ENCODE measurements around the gene CCDC187. TPM values are rescaled to one million over a fixed set of nuclear protein-coding genes. Genes with fewer than 3 reads are reported as not detected.
A peak's percentile ranks its signal among the peaks of the same experiment; 100 is the strongest.

CCDC187 gene
- total and polyA plus RNA-seq, 2 of the 13 experiments (the other 11 are each of a cell fraction or from before 2014, with no cell fraction given) = 0.03 to 0.13 TPM

DNA sequence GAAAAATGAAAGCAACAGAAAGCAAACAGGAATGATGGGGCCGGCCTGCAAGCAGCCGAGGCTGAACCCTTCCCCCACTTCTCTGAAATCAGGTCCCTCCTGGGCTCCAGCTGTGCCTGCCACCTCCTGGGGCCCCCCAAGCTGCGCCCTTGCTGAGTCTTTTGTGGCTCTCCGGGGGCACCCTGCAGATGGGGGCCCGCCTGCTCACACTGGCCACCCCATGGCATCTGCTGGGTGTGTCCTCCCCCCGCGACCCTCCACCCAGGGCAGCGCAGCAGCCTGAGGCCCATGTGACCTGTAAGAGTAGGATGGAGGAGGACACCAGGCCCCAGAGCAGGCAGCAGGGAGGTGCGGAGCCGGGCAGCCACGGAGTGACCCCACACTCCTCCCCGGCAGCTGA lies 29.2 kb upstream of the CCDC187 start:
- FAIRE-seq (no peak), ATAC-seq (no peak), DNase-seq (ENCODE audit: low spot score) (no peak)
- BruUV-seq (replicated peaks) = no TSS peak
- Histone ChIP-seq H2AFZ (ENCODE audit: low read length) (no peak overlapping the region), H3K9me3 (ENCODE audit: low read length) (no peaks in the 10 kb centered on the region), H4K20me1 (ENCODE audit: insufficient read depth, low read length) (no peaks in the 10 kb centered on the region), H3K4me2 (ENCODE audit: low read depth, low read length) (no peak overlapping the region), H3K4me3 (replicated peaks in 1 of 3; ENCODE audit: insufficient read depth in 1 of 3, low read depth in 2 of 3, low read length in 3 of 3) (no peak overlapping the region), H3K36me3 (replicated peaks in 1 of 2; ENCODE audit: control insufficient read depth in 1 of 2, insufficient read depth in 2 of 2, low read length in 2 of 2) (no peaks in the 10 kb centered on the region), H3K9ac (ENCODE audit: insufficient read depth, low read depth, low read length) (no peak overlapping the region), H3K4me1 (ENCODE audit: insufficient read depth, low read length) (peaks cover 31% of the 10 kb centered on the region), H3K27me3 (ENCODE audit: control insufficient read depth in 1 of 2, insufficient read depth in 2 of 2, low read length in 2 of 2) (peaks cover 17 to 52% of the 10 kb centered on the region in 2 experiments; a peak in 4 of 5 replicates), H3K79me2 (ENCODE audit: insufficient read depth, low read length) (no peaks in the 10 kb centered on the region), H3K27ac (ENCODE audit: extremely low read length, insufficient read depth, low read length) (no peak overlapping the region)
- TF ChIP-seq, protein P1, sequence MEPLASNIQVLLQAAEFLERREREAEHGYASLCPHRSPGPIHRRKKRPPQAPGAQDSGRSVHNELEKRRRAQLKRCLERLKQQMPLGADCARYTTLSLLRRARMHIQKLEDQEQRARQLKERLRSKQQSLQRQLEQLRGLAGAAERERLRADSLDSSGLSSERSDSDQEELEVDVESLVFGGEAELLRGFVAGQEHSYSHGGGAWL (CRISPR knock-in tag; IDR thresholded peaks at IDR 0.05) = no peak
- intact Hi-C loops (cut with micrococcal nuclease; ENCODE audit: unreplicated experiment) = no loop called here
- in situ Hi-C loops (cut with HindIII; ENCODE audit: extremely low pct_ligation_motif_present, low pct_unique_long_range_greater_than_20kb) = loop anchor here (25.0 kb wide), 1 partner anchor 304 kb away; no protein-coding TSS in a partner anchor
- ChIA-PET CTCF (ENCODE audit: low intra/inter-chr PET ratio, low total read pairs) (no interaction called here), POLR2A (no interaction called here)
- WGBS (ENCODE audit: low lambda C conversion rate) = 30% methylated on average over 5 of the region's 12 CpGs

DNA sequence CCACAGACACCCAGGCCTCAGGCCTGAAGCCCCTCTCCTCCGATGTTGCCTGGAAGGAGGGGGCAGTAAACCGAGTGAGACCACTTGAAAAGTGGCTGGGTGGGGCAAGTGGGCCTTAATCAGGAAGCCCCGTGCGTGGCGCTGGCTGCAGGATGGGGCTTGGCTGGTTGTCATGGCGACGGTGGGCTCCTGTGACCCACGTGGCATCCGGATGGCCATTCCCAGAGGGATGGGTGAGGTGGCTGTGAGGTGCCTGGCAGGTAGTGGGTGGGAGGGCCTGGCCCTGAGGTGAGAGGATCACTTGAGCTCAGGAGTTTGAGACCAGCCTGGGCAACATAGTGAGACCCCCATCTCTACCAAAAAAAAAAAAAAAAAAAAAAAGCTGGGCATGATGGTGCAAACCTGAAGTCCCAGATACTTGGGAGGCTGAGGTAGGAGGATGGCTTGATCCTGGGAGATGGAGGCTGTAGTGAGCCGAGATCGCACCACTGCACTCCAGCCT lies 28.6 kb upstream of the CCDC187 start:
- intact Hi-C loops (cut with micrococcal nuclease; ENCODE audit: unreplicated experiment) = no loop called here
- WGBS (ENCODE audit: low lambda C conversion rate) = 60% methylated on average over 10 of the region's 11 CpGs
- BruUV-seq (replicated peaks) = no TSS peak
- in situ Hi-C loops (cut with HindIII; ENCODE audit: extremely low pct_ligation_motif_present, low pct_unique_long_range_greater_than_20kb) = loop anchor here (25.0 kb wide), 1 partner anchor 305 kb away; no protein-coding TSS in a partner anchor
- H3K27me3 ChIP-seq (ENCODE audit: control insufficient read depth in 1 of 2, insufficient read depth in 2 of 2, low read length in 2 of 2) = peaks cover 17 to 54% of the 10 kb centered on the region in 2 experiments; a peak in 4 of 5 replicates
- ATAC-seq (no peak), FAIRE-seq (no peak), DNase-seq (ENCODE audit: low spot score) (no peak)
- no peaks in the 10 kb centered on the region for H4K20me1 ChIP-seq (ENCODE audit: insufficient read depth, low read length)
- CTCF ChIA-PET (ENCODE audit: low intra/inter-chr PET ratio, low total read pairs) = no interaction called here
- no peak overlapping the region for H3K4me3 ChIP-seq (replicated peaks in 1 of 3; ENCODE audit: insufficient read depth in 1 of 3, low read depth in 2 of 3, low read length in 3 of 3)
- POLR2A ChIA-PET = no interaction called here
- TF ChIP-seq POLR2AphosphoS2 (IDR thresholded peaks at IDR 0.05; ENCODE audit: low read depth, low read length) (no peak), MEIS1 (CRISPR knock-in tag; IDR thresholded peaks at IDR 0.05; ENCODE audit: borderline replicate concordance) (no peak), RFX1 (IDR thresholded peaks at IDR 0.05) (peak; percentile 23; the same call in 1 of the 2 replicates), THYN1 (CRISPR knock-in tag; IDR thresholded peaks at IDR 0.05; ENCODE audit: borderline replicate concordance, low read depth) (no peak)
- H3K9me3 ChIP-seq (ENCODE audit: low read length) = no peaks in the 10 kb centered on the region
- H3K9ac ChIP-seq (ENCODE audit: insufficient read depth, low read depth, low read length) = no peak overlapping the region
- H3K79me2 ChIP-seq (ENCODE audit: insufficient read depth, low read length) = no peaks in the 10 kb centered on the region
- no peak overlapping the region for H2AFZ ChIP-seq (ENCODE audit: low read length)
- H3K4me2 ChIP-seq (ENCODE audit: low read depth, low read length) = no peak overlapping the region
- no peaks in the 10 kb centered on the region for H3K36me3 ChIP-seq (replicated peaks in 1 of 2; ENCODE audit: control insufficient read depth in 1 of 2, insufficient read depth in 2 of 2, low read length in 2 of 2)
- H3K27ac ChIP-seq (ENCODE audit: extremely low read length, insufficient read depth, low read length) = no peak overlapping the region
- peaks cover 33% of the 10 kb centered on the region for H3K4me1 ChIP-seq (ENCODE audit: insufficient read depth, low read length)
